HCT116 (cell line): ENCODE measurements around the gene LRP1B. TPM values are rescaled to one million over a fixed set of nuclear protein-coding genes. Genes with fewer than 3 reads are reported as not detected.

Experiments used
- ATAC-seq: fragments of 200-7000 bp; cut with Tn5 transposase; 2 replicates; pipeline ENCODE4 v1.9.1; 2020; ENCODE audit warnings: mild to moderate bottlenecking, moderate library complexity
- BruUV-seq: library from RNA; stranded (reverse); fragments of 400-500 nt; replicated peaks from 2 replicates; lab custom pipeline; 2021; lab: Mats Ljungman, UMichigan
- CTCF ChIA-PET: fragments of 300-600 bp; sonication (Branson Sonifier 250); formaldehyde crosslinking; loops from one replicate; lab custom pipeline; 2021; ENCODE audit warnings: antibody characterized with exemption; lab: Charles Lee
- POLR2A ChIA-PET: fragments of 300-600, 350-600 bp; sonication (Branson Sonifier 250); formaldehyde crosslinking; loops from one replicate; lab custom pipeline; 2021; ENCODE audit warnings: antibody characterized with exemption; lab: Charles Lee
- RAD21 ChIA-PET, 2 experiments: fragments of 300-600 bp; sonication (Branson Sonifier 250); formaldehyde crosslinking; loops; one replicate each; lab custom pipeline; 2023; ENCODE audit warnings: low total read pairs in 2 of 2; ENCODE audit not compliant: uncharacterized antibody in 2 of 2, unreplicated experiment in 2 of 2, low non-redundant PET in 1 of 2; lab: Charles Lee
- DNase-seq: peaks from one replicate; pipeline ENCODE4 v3.0.0-alpha.2; 2010; ENCODE audit warnings: low read depth, low spot score
- H2AFZ ChIP-seq: fragments of 200-600 bp; shearing (Covaris generic), sonication (generic); 2 replicates; pipeline ENCODE4 v1.6.1; 2017; ENCODE audit warnings: low read depth, mixed run types, mixed read lengths, antibody characterized with exemption, low read length; ENCODE audit not compliant: poor library complexity, severe bottlenecking
- H3K27ac ChIP-seq: 2 replicates; pipeline ENCODE4 v1.5.1; 2012; ENCODE audit warnings: low read depth, low read length
- H3K27me3 ChIP-seq: fragments of 200-600 bp; sonication (generic); 2 replicates; pipeline ENCODE4 v1.6.1; 2016; ENCODE audit warnings: mixed run types, low read length, mixed read lengths; ENCODE audit not compliant: insufficient read depth
- H3K36me3 ChIP-seq, 2 experiments: fragments of 200-500 bp in 1 of 2; fragments of 200-600 bp in 1 of 2; sonication (Bioruptor generic) in 1 of 2; sonication (generic) in 1 of 2; 2 replicates each; pipeline versions ENCODE4 v1.5.1 to v1.6.1; 2014 to 2016; ENCODE audit warnings: low read length in 2 of 2, inconsistent platforms in 1 of 2, mixed read lengths in 1 of 2, mixed run types in 1 of 2; ENCODE audit not compliant: insufficient read depth in 2 of 2, control insufficient read depth in 1 of 2
- H3K4me1 ChIP-seq, 2 experiments: fragments of 200-600 bp in 1 of 2; sonication (generic) in 1 of 2; 2 replicates each; pipeline versions ENCODE4 v1.5.1 to v1.6.1; 2012 to 2017; ENCODE audit warnings: low read length in 2 of 2, inconsistent platforms in 1 of 2, mild to moderate bottlenecking in 1 of 2, mixed read lengths in 1 of 2, mixed run types in 1 of 2, moderate library complexity in 1 of 2; ENCODE audit not compliant: insufficient read depth in 2 of 2, control insufficient read depth in 1 of 2
- H3K4me2 ChIP-seq: fragments of 200-600 bp; sonication (generic); 2 replicates; pipeline ENCODE4 v1.6.1; 2017; ENCODE audit warnings: mixed run types, low read length, mixed read lengths
- H3K4me3 ChIP-seq, 2 experiments: fragments of 200-600 bp in 1 of 2; sonication (generic) in 1 of 2; replicated peaks in 1 of 2; 2 replicates each; pipeline ENCODE4 v1.5.1; 2011 to 2016; ENCODE audit warnings: low read length in 2 of 2, control low read depth in 1 of 2, low read depth in 1 of 2, mild to moderate bottlenecking in 1 of 2, mixed read lengths in 1 of 2, mixed run types in 1 of 2
- H3K79me2 ChIP-seq: fragments of 200-600 bp; sonication (generic); 2 replicates; pipeline ENCODE4 v1.6.1; 2017; ENCODE audit warnings: mild to moderate bottlenecking, mixed run types, low read length, moderate library complexity, mixed read lengths; ENCODE audit not compliant: insufficient read depth
- H3K9ac ChIP-seq: fragments of 200-600 bp; sonication (generic); 2 replicates; pipeline ENCODE4 v1.6.1; 2016; ENCODE audit warnings: low read length, mixed read lengths
- H3K9me2 ChIP-seq: fragments of 200-600 bp; sonication (generic), shearing (Covaris generic); 2 replicates; pipeline ENCODE4 v1.6.1; 2017; ENCODE audit warnings: mixed run types, mild to moderate bottlenecking, moderate library complexity; ENCODE audit not compliant: insufficient read depth
- H3K9me3 ChIP-seq, 2 experiments: fragments of 200-500 bp in 1 of 2; fragments of 200-600 bp in 1 of 2; sonication (Bioruptor generic) in 1 of 2; sonication (generic) in 1 of 2; 2 replicates each; pipeline ENCODE4 v1.6.1; 2014 to 2017; ENCODE audit warnings: low read length in 2 of 2, mixed read lengths in 2 of 2, inconsistent platforms in 1 of 2, low read depth in 1 of 2, mild to moderate bottlenecking in 1 of 2, mixed run types in 1 of 2, moderate library complexity in 1 of 2; ENCODE audit not compliant: control insufficient read depth in 1 of 2, insufficient read depth in 1 of 2
- H4K20me1 ChIP-seq: fragments of 200-600 bp; sonication (generic), shearing (Covaris generic); 2 replicates; pipeline ENCODE4 v1.6.1; 2017; ENCODE audit warnings: mixed run types, mild to moderate bottlenecking, moderate library complexity; ENCODE audit not compliant: insufficient read depth
- CEBPB ChIP-seq: IDR thresholded peaks from 2 replicates; pipeline ENCODE4 v1.6.1; 2012; ENCODE audit warnings: low read depth
- SP1 ChIP-seq: IDR thresholded peaks from 2 replicates; pipeline ENCODE4 v1.6.1; 2012; ENCODE audit warnings: low read depth
- ZFX ChIP-seq: fragments of 450-650 bp; IDR thresholded peaks from 2 replicates; pipeline ENCODE4 v1.6.1; 2017
- intact Hi-C: fragments of 100-400 bp; cut with micrococcal nuclease; formaldehyde crosslinking; loops from 2 replicates; pipeline ENCODE4 v1.10.0; 2022
- microRNA-seq: library from miRNA; unstranded; fragments of <30 nt; microRNA quantifications from one replicate; pipeline ENCODE4, GENCODE V29; 2016; ENCODE audit warnings: borderline number of aligned reads
- total RNA-seq: library from RNA; stranded (reverse); gene quantifications from one replicate; pipeline ENCODE4 v1.2.1, GENCODE V29; 2021; ENCODE audit not compliant: unreplicated experiment
- TF ChIP-seq, protein P1 (sequence below): IDR thresholded peaks from 2 replicates; pipeline ENCODE4 v1.6.1; 2012

The LRP1B gene
- total RNA-seq, 1 experiment from 2014 or later: 0.34 TPM

DNA sequence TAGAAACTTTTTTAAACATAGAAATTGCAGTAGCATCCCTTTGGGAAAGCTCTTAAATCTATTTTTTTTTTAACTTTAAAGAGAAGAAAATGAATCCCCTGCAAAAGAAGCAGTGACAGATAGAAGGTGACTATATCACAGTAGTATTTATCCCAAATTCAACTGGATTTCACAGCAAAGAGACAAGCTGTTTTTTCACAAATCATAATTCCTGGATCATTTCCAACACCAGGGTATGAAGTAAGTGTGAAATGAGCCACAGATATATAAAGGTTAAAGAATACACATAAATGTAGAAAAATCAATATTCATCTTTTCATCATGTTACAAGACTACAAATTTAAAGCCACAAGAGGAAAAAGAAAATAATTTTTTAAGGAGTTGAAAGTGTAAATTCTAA lies 1945.7 kb downstream of the LRP1B start (continued):
- TF ChIP-seq CEBPB: no peak
- no peak for TF ChIP-seq ZFX

GRCh38 chr2:140183056-140183765 lies 1947.6 kb downstream of the LRP1B start:
- CTCF ChIA-PET: no interaction called here
- no peak overlapping the region for H3K9ac ChIP-seq
- RAD21 ChIA-PET: interaction anchor here in 1 of 2 experiments (0.6 kb wide), 1 partner anchor 69 kb away, joined by 3 read pairs; no protein-coding TSS in a partner anchor
- H3K79me2 ChIP-seq: no peaks in the 10 kb centered on the region
- no peaks in the 10 kb centered on the region for H4K20me1 ChIP-seq
- H3K4me2 ChIP-seq: no peak overlapping the region
- no TSS peak for BruUV-seq
- no peak overlapping the region for H3K27ac ChIP-seq
- H3K9me3 ChIP-seq: no peaks in the 10 kb centered on the region
- H3K36me3 ChIP-seq: no peaks in the 10 kb centered on the region
- no peaks in the 10 kb centered on the region for H3K9me2 ChIP-seq
- POLR2A ChIA-PET: no interaction called here
- no peak overlapping the region for H2AFZ ChIP-seq
- H3K4me3 ChIP-seq: no peak overlapping the region
- DNase-seq (no peak), ATAC-seq (no peak)
- no peaks in the 10 kb centered on the region for H3K4me1 ChIP-seq
- TF ChIP-seq, protein P1, sequence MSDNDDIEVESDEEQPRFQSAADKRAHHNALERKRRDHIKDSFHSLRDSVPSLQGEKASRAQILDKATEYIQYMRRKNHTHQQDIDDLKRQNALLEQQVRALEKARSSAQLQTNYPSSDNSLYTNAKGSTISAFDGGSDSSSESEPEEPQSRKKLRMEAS: no peak
- TF ChIP-seq SP1 (no peak), CEBPB (no peak)
- intact Hi-C loops: no loop called here
- no peaks in the 10 kb centered on the region for H3K27me3 ChIP-seq

Small RNA genes lying within 50 kb of the gene (microRNA-seq; reads per million reads assigned to microRNA genes)
- gene MIR7157: not detected
